Esophagus squamous epithelium (tissue), 5 donors: ENCODE results near the gene SUCLG2. TPM values are rescaled to one million over a fixed set of nuclear protein-coding genes. Genes with fewer than 3 reads are reported as not detected.

ENCODE experiments used
- DNase-seq: peaks from one replicate; lab custom pipeline; 2025; lab: John Stamatoyannopoulos, UW
- H3K27ac ChIP-seq, 4 donors: fragments of 200-600 bp; sonication (generic); one replicate each; pipeline ENCODE4 v1.5.1; 2016 to 2019; ENCODE audit warnings: mild to moderate bottlenecking in 1 of 4
- H3K27me3 ChIP-seq, 4 donors: fragments of 200-600 bp; sonication (generic); 1 replicate in 3 of 4; 2 replicates in 1 of 4; pipeline versions ENCODE4 v1.5.1 to v1.6.0; 2017 to 2021; ENCODE audit warnings: antibody characterized with exemption in 1 of 4
- H3K36me3 ChIP-seq, 3 donors: fragments of 200-600 bp; sonication (generic); one replicate each; pipeline ENCODE4 v1.5.1; 2016 to 2019
- H3K4me1 ChIP-seq, 3 donors: fragments of 200-600 bp; sonication (generic); one replicate each; pipeline ENCODE4 v1.5.1; 2017 to 2019
- H3K4me3 ChIP-seq, 4 donors: fragments of 200-600 bp; sonication (generic); 1 replicate in 3 of 4; 2 replicates in 1 of 4; pipeline ENCODE4 v1.5.1; 2016 to 2019; ENCODE audit warnings: mild to moderate bottlenecking in 2 of 4, moderate library complexity in 1 of 4
- H3K9me3 ChIP-seq, 3 donors: fragments of 200-600 bp; sonication (generic); one replicate each; pipeline ENCODE4 v1.5.1; 2016 to 2019
- CTCF ChIP-seq, 6 experiments: fragments of 450-650 bp in 4 of 6; fragments of 200-600 bp in 2 of 6; sonication (generic) in 2 of 6; IDR thresholded peaks; one replicate each; pipeline ENCODE4 v1.5.1; 2016 to 2019; ENCODE audit warnings: antibody characterized with exemption in 6 of 6, mild to moderate bottlenecking in 4 of 6, moderate library complexity in 4 of 6
- POLR2A ChIP-seq, 4 donors: fragments of 450-650 bp; IDR thresholded peaks; one replicate each; pipeline ENCODE4 v1.6.1; 2017; ENCODE audit warnings: antibody characterized with exemption in 4 of 4, mild to moderate bottlenecking in 4 of 4, moderate library complexity in 3 of 4
- WGBS, 2 donors: methylation state at CpG; one replicate each; pipeline ENCODE4 v1.1.5; 2018; 5-methylcytosine and 5-hydroxymethylcytosine counted together
- intact Hi-C: fragments of 100-400 bp; cut with DNase I; formaldehyde crosslinking; loops from one replicate; pipeline ENCODE4 v1.15.0; 2022
- total RNA-seq, 4 donors: library from RNA; depleted of rRNA; stranded (reverse); fragments of >200 nt; gene quantifications; one replicate each; pipeline ENCODE4 v1.1.0, GENCODE V29; 2016
- donor health status: DM: yes; HTN: yes; CAD: no.

Gene SUCLG2
- total RNA-seq, 4 donors from 2014 or later = 29.4 to 55.4 (median 38.8) TPM

- TF ChIP-seq POLR2A (IDR thresholded peaks at IDR 0.05) (no peak), CTCF (IDR thresholded peaks at IDR 0.05) (no peak)
- no peaks in the 10 kb centered on the region for H3K4me1 ChIP-seq
- H3K27ac ChIP-seq = no peak overlapping the region
- no peak for DNase-seq
- 90% methylated on average over 1 of the region's 1 CpG for WGBS, 2 donors
- no peak overlapping the region for H3K4me3 ChIP-seq
- no peaks in the 10 kb centered on the region for H3K9me3 ChIP-seq
- intact Hi-C loops = no loop called here
- peaks cover 0 to 40% (median 7%) of the 10 kb centered on the region in 3 donors for H3K36me3 ChIP-seq
- H3K27me3 ChIP-seq = no peaks in the 10 kb centered on the region
Measured at GRCh38 chr3:67495751-67496150, 158.7 kb downstream of the SUCLG2 start.

- no peaks in the 10 kb centered on the region for H3K4me1 ChIP-seq
- 94 to 96% methylated on average over 3 of the region's 3 CpGs for WGBS, 2 donors
- H3K27me3 ChIP-seq = no peaks in the 10 kb centered on the region
- intact Hi-C loops = no loop called here
- no peak for DNase-seq
- no peaks in the 10 kb centered on the region for H3K9me3 ChIP-seq
- no peak overlapping the region for H3K27ac ChIP-seq
- H3K36me3 ChIP-seq = peaks cover 0 to 40% (median 7%) of the 10 kb centered on the region in 3 donors
- TF ChIP-seq CTCF (IDR thresholded peaks at IDR 0.05) = no peak
- no peak for TF ChIP-seq POLR2A (IDR thresholded peaks at IDR 0.05)
- H3K4me3 ChIP-seq = no peak overlapping the region
Measured at GRCh38 chr3:67493808-67494207, 160.6 kb downstream of the SUCLG2 start.

GRCh38 chr3:67490658-67491057 lies 163.8 kb downstream of the SUCLG2 start:
- no peak overlapping the region for H3K27ac ChIP-seq
- WGBS, 2 donors = 100% methylated on average over 1 of the region's 1 CpG
- no peaks in the 10 kb centered on the region for H3K9me3 ChIP-seq
- peaks cover 0 to 35% (median 6%) of the 10 kb centered on the region in 3 donors for H3K36me3 ChIP-seq
- TF ChIP-seq POLR2A (IDR thresholded peaks at IDR 0.05) = no peak
- no peak for TF ChIP-seq CTCF (IDR thresholded peaks at IDR 0.05)
- DNase-seq = no peak
- no peak overlapping the region for H3K4me3 ChIP-seq
- H3K27me3 ChIP-seq = no peaks in the 10 kb centered on the region
- intact Hi-C loops = no loop called here
- no peaks in the 10 kb centered on the region for H3K4me1 ChIP-seq

GRCh38 chr3:67489816-67490215 lies 164.6 kb downstream of the SUCLG2 start:
- DNase-seq = no peak
- intact Hi-C loops = no loop called here
- TF ChIP-seq POLR2A (IDR thresholded peaks at IDR 0.05) (no peak), CTCF (IDR thresholded peaks at IDR 0.05) (no peak)
- no peaks in the 10 kb centered on the region for H3K27me3 ChIP-seq
- H3K4me3 ChIP-seq = no peak overlapping the region
- H3K27ac ChIP-seq = no peak overlapping the region
- H3K4me1 ChIP-seq = no peaks in the 10 kb centered on the region
- peaks cover 0 to 26% (median 0%) of the 10 kb centered on the region in 3 donors for H3K36me3 ChIP-seq
- H3K9me3 ChIP-seq = no peaks in the 10 kb centered on the region
- 63 to 75% methylated on average over 4 of the region's 4 CpGs for WGBS, 2 donors

- intact Hi-C loops = no loop called here
- Histone ChIP-seq H3K4me3 (no peak overlapping the region), H3K4me1 (no peaks in the 10 kb centered on the region), H3K36me3 (peaks cover 0 to 12% (median 0%) of the 10 kb centered on the region in 3 donors), H3K27ac (no peak overlapping the region), H3K9me3 (no peaks in the 10 kb centered on the region), H3K27me3 (no peaks in the 10 kb centered on the region)
- WGBS, 2 donors = 83 to 100% methylated on average over 1 of the region's 1 CpG
- no peak for DNase-seq
- TF ChIP-seq CTCF (IDR thresholded peaks at IDR 0.05) (no peak), POLR2A (IDR thresholded peaks at IDR 0.05) (no peak)
Measured at GRCh38 chr3:67487564-67488114, 166.8 kb downstream of the SUCLG2 start.
